RWPE2 (cell line): ENCODE data around the gene MESP2.
A peak's percentile ranks its signal among the peaks of the same experiment; 100 is the strongest.

ENCODE experiments used
- ATAC-seq: fragments of 200-7000 bp; cut with Tn5 transposase; 3 replicates; pipeline ENCODE4 v1.9.1; 2021; ENCODE audit warnings: low read depth
- DNase-seq: peaks from one replicate; pipeline ENCODE4 v3.0.0-alpha.2; 2020; ENCODE audit warnings: low spot score
- H3K27ac ChIP-seq: fragments of 450-650 bp; 2 replicates; pipeline ENCODE4 v1.5.1; 2017; ENCODE audit warnings: mild to moderate bottlenecking; ENCODE audit not compliant: poor library complexity, severe bottlenecking
- H3K27me3 ChIP-seq: fragments of 250-450 bp; sonication (Bioruptor Pico); 2 replicates; pipeline ENCODE4 v1.5.1; 2021; ENCODE audit warnings: mild to moderate bottlenecking, moderate library complexity; ENCODE audit not compliant: insufficient read depth, poor library complexity, severe bottlenecking
- H3K36me3 ChIP-seq: fragments of 250-450 bp; sonication (Bioruptor Pico); 2 replicates; pipeline ENCODE4 v1.5.1; 2020; ENCODE audit warnings: low read depth, mild to moderate bottlenecking, moderate library complexity
- H3K4me1 ChIP-seq: fragments of 250-450 bp; sonication (Bioruptor Pico); 2 replicates; pipeline ENCODE4 v1.5.1; 2021; ENCODE audit warnings: mild to moderate bottlenecking, moderate library complexity; ENCODE audit not compliant: insufficient read depth, poor library complexity, severe bottlenecking
- H3K4me3 ChIP-seq: fragments of 250-450 bp; sonication (Bioruptor Pico); 2 replicates; pipeline ENCODE4 v1.5.1; 2021; ENCODE audit warnings: mild to moderate bottlenecking, moderate library complexity; ENCODE audit not compliant: severe bottlenecking
- H3K9me3 ChIP-seq: fragments of 250-450 bp; sonication (Bioruptor Pico); 2 replicates; pipeline ENCODE4 v1.5.1; 2021; ENCODE audit warnings: mild to moderate bottlenecking, moderate library complexity; ENCODE audit not compliant: severe bottlenecking
- CTCF ChIP-seq: fragments of 450-650 bp; IDR thresholded peaks from one replicate; pipeline ENCODE4 v1.5.1; 2017; ENCODE audit warnings: mild to moderate bottlenecking, moderate library complexity; ENCODE audit not compliant: poor library complexity, severe bottlenecking

Gene MESP2

GRCh38 chr15:89822951-89823711, 47.0 kb downstream of the MESP2 start:
- no peaks in the 10 kb centered on the region for H3K36me3 ChIP-seq
- H3K27me3 ChIP-seq: no peaks in the 10 kb centered on the region
- H3K27ac ChIP-seq: peak overlapping the region; percentile 89
- H3K4me3 ChIP-seq: no peak overlapping the region
- DNase-seq (no peak), ATAC-seq (peak; percentile 40)
- TF ChIP-seq CTCF: peak; percentile 6
- peaks cover 39% of the 10 kb centered on the region for H3K4me1 ChIP-seq
- H3K9me3 ChIP-seq: no peaks in the 10 kb centered on the region

- Histone ChIP-seq H3K27ac (peak overlapping the region; percentile 89), H3K36me3 (no peaks in the 10 kb centered on the region)
Measured at GRCh38 chr15:89823836-89824606, 47.9 kb downstream of the MESP2 start.

GRCh38 chr15:89824607-89824867, 48.4 kb downstream of the MESP2 start:
- Histone ChIP-seq H3K36me3 (no peaks in the 10 kb centered on the region), H3K4me1 (peaks cover 39% of the 10 kb centered on the region), H3K27ac (peak overlapping the region; percentile 89), H3K4me3 (no peak overlapping the region), H3K9me3 (no peaks in the 10 kb centered on the region), H3K27me3 (no peaks in the 10 kb centered on the region)
- DNase-seq (no peak), ATAC-seq (no peak)
- TF ChIP-seq CTCF: no peak

More at GRCh38 chr15:89823836-89824606, 47.9 kb downstream of the MESP2 start:
- ATAC-seq (no peak), DNase-seq (no peak)
- H3K9me3 ChIP-seq: no peaks in the 10 kb centered on the region
- TF ChIP-seq CTCF: no peak
- no peaks in the 10 kb centered on the region for H3K27me3 ChIP-seq
- peaks cover 39% of the 10 kb centered on the region for H3K4me1 ChIP-seq
- H3K4me3 ChIP-seq: no peak overlapping the region

- Histone ChIP-seq H3K4me1 (peaks cover 32% of the 10 kb centered on the region), H3K9me3 (no peaks in the 10 kb centered on the region), H3K4me3 (no peak overlapping the region), H3K36me3 (no peaks in the 10 kb centered on the region), H3K27me3 (no peaks in the 10 kb centered on the region), H3K27ac (no peak overlapping the region)
- ATAC-seq (no peak), DNase-seq (no peak)
- no peak for TF ChIP-seq CTCF
Measured at GRCh38 chr15:89825271-89825940, 49.3 kb downstream of the MESP2 start.
